CD4-positive, alpha-beta T cell treated with Interleukin-17A for 4 hours (primary cell): Measurements from ENCODE around the gene RAPGEFL1.
A peak's percentile ranks its signal among the peaks of the same experiment; 100 is the strongest.
"Not testable (repeated sequence)": the region's sequence is repeated elsewhere in the genome, so short reads cannot be mapped to it uniquely, and the experiment has no call there.

Source experiments
- DNase-seq: peaks from one replicate; pipeline ENCODE4 v3.0.0-alpha.2; 2020; ENCODE audit warnings: mixed read lengths

The RAPGEFL1 gene

GRCh38 chr17:40213914-40214313 lies 36.6 kb downstream of the RAPGEFL1 start:
- not testable (repeated sequence) for DNase-seq

GRCh38 chr17:40218006-40218739 lies 40.9 kb downstream of the RAPGEFL1 start:
- no peak for DNase-seq

- DNase-seq: peak; percentile 98
Measured at GRCh38 chr17:40218740-40219593, 41.7 kb downstream of the RAPGEFL1 start, which contains the start of gene WIPF2. TSS of gene WIPF2 (plus strand) at chr17:40219304. CDS start at chr17:40256460, 37,156 bp downstream.

GRCh38 chr17:40219594-40220338 lies 42.5 kb downstream of the RAPGEFL1 start:
- peak; percentile 44 for DNase-seq

- DNase-seq: no peak
Measured at GRCh38 chr17:40224718-40225550, 47.7 kb downstream of the RAPGEFL1 start.

GRCh38 chr17:40229146-40229545 lies 51.9 kb downstream of the RAPGEFL1 start:
- DNase-seq: not testable (repeated sequence)

GRCh38 chr17:40230670-40231069 lies 53.4 kb downstream of the RAPGEFL1 start:
- no peak for DNase-seq

GRCh38 chr17:40231928-40232327 lies 54.7 kb downstream of the RAPGEFL1 start:
- not testable (repeated sequence) for DNase-seq

GRCh38 chr17:40241252-40241834 lies 64.1 kb downstream of the RAPGEFL1 start:
- no peak for DNase-seq

- DNase-seq: no peak
Measured at GRCh38 chr17:40242774-40243173, 65.5 kb downstream of the RAPGEFL1 start.

- DNase-seq: no peak
Measured at GRCh38 chr17:40243761-40244160, 66.5 kb downstream of the RAPGEFL1 start.

GRCh38 chr17:40244255-40244654 lies 67.0 kb downstream of the RAPGEFL1 start:
- no peak for DNase-seq
